ENCODE measurements around the gene CAGE1. TPM values are rescaled to one million over a fixed set of nuclear protein-coding genes. Genes with fewer than 3 reads are reported as not detected.

Gene CAGE1
- total and polyA plus RNA-seq, 8 donors = not detected

DNA sequence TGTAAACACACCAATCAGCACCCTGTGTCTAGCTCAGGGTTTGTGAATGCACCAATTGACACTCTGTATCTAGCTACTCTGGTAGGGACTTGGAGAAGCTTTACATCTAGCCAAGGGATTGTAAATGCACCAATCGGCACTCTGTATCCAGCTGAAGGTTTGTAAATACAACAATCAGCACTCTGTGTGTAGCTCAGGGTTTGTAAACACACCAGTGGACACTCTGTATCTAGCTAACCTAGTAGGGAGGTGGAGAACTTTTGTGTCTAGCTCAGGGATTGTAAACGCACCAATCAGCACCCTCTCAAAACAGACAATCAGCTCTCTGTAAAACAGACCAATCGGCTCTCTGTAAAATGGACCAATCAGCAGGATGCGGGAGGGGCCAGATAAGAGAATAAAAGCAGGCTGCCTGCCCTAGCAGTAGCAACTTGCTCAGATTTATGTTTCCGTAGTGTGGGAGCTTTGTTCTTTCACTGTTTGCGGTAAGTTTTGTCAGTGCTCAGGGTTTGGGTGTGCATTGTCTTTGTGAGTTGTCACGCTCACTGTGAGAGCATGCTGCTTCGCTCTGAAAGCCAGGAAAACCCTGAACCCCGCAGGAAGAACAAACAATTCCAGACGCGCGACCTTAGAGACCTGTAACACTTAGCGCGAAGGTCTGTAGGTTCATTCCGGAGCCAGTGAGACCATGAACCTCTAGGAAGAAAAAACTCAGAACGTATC, 37.1 kb upstream of the CAGE1 start:
- 66 to 86% (median 72%) methylated on average over 16 of the region's 16 CpGs for WGBS, 5 donors
- intact Hi-C loops (cut with DNase I; ENCODE audit: low total_unique reads) = no loop called here
- Histone ChIP-seq H3K4me3 (peak overlapping the region in 1 of 4 donors; percentile 6), H3K27me3 (no peaks in the 10 kb centered on the region), H3K36me3 (no peaks in the 10 kb centered on the region), H3K4me1 (peaks cover 0 to 6% (median 2%) of the 10 kb centered on the region in 4 donors), H3K27ac (peak overlapping the region in 2 of 5 donors; percentile 38 to 39), H3K9me3 (no peaks in the 10 kb centered on the region)
- no peak for TF ChIP-seq POLR2AphosphoS5 (IDR thresholded peaks at IDR 0.05)
- no peak for TF ChIP-seq EP300 (IDR thresholded peaks at IDR 0.05)
- DNase-seq = peak in 1 of 2 donors; percentile 46

DNA sequence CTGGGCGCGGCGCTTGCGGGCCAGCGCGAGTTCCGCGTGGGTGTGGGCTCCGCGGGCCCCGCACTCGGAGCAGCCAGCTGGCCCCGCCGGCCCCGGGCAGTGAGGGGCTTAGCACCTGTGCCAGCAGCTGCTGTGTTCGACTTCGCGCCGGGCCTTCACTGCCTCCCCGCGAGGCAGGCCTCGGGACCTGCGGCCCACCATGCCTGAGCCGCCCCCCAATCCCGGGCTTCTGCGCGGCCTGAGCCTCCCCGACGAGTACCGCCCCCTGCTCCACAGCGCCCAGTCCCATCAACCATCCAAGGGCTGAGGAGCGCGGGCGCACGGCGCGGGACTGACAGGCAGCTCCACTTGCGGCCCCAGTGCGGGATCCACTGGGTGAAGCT, 36.3 kb upstream of the CAGE1 start:
- WGBS, 5 donors = 97 to 98% (median 98%) methylated on average over 32 to 39 of the region's 39 CpGs

DNA sequence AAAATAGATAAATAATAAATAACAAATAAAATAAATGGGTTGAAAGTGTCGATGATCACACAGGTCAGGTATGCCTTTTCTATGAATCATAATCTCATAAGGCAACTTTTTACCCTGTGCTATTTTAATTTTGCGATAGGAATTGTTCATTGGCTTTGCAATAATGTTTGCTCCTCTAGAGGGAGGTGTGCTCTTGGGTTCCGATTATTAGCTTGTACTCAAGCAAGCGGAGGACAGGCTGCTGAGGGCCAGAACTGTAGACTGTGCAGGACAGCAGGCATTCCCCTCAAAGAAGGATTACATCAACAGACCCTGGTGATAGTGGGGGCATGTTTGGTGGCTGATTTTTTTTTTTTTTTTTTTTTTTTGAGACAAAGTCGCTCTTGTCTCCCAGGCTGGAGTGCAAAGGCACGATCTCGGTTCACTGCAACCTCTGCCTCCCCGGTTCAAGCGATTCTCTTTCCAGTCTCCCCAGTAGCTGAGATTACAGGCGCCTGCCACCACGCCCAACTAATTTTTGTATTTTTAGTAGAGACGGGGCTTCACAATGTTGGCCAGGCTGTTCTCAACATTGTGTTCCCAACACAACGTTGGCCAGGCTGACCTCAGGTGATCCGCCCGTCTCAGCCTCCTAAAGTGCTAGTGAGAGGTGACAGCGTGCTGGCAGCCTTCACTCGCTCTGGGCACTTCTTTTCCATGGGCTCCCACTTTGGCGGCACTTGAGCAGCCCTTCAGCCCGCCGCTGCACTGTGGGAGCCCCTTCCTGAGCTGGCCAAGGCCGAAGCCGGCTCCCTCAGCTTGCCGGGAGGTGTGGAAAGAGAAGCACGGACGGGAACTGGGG, 35.6 kb upstream of the CAGE1 start:
- H3K27me3 ChIP-seq = no peaks in the 10 kb centered on the region
- no peaks in the 10 kb centered on the region for H3K9me3 ChIP-seq
- peak in 1 of 2 donors; percentile 75 for DNase-seq
- 77 to 85% (median 81%) methylated on average over 21 to 25 of the region's 25 CpGs for WGBS, 5 donors
- no peak overlapping the region for H3K27ac ChIP-seq
- H3K4me1 ChIP-seq = peaks cover 0 to 3% (median under 1%) of the 10 kb centered on the region in 4 donors
- intact Hi-C loops (cut with DNase I; ENCODE audit: low total_unique reads) = no loop called here
- no peak overlapping the region for H3K4me3 ChIP-seq
- no peak for TF ChIP-seq POLR2A (IDR thresholded peaks at IDR 0.05)
- TF ChIP-seq, protein P1, sequence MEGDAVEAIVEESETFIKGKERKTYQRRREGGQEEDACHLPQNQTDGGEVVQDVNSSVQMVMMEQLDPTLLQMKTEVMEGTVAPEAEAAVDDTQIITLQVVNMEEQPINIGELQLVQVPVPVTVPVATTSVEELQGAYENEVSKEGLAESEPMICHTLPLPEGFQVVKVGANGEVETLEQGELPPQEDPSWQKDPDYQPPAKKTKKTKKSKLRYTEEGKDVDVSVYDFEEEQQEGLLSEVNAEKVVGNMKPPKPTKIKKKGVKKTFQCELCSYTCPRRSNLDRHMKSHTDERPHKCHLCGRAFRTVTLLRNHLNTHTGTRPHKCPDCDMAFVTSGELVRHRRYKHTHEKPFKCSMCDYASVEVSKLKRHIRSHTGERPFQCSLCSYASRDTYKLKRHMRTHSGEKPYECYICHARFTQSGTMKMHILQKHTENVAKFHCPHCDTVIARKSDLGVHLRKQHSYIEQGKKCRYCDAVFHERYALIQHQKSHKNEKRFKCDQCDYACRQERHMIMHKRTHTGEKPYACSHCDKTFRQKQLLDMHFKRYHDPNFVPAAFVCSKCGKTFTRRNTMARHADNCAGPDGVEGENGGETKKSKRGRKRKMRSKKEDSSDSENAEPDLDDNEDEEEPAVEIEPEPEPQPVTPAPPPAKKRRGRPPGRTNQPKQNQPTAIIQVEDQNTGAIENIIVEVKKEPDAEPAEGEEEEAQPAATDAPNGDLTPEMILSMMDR (IDR thresholded peaks at IDR 0.05) = peak in 4 of 7 experiments; percentile 17 to 44 (median 38)
- TF ChIP-seq EP300 (IDR thresholded peaks at IDR 0.05) = no peak
- TF ChIP-seq POLR2AphosphoS5 (IDR thresholded peaks at IDR 0.05) = no peak
- H3K36me3 ChIP-seq = peaks cover 0 to 2% (median 0%) of the 10 kb centered on the region in 4 donors

More for the DNA sequence above, 36.3 kb upstream of the CAGE1 start:
- Histone ChIP-seq H3K27ac (no peak overlapping the region), H3K4me1 (no peaks in the 10 kb centered on the region), H3K9me3 (no peaks in the 10 kb centered on the region), H3K4me3 (no peak overlapping the region), H3K36me3 (no peaks in the 10 kb centered on the region), H3K27me3 (no peaks in the 10 kb centered on the region)
- TF ChIP-seq POLR2AphosphoS5 (IDR thresholded peaks at IDR 0.05) (no peak), POLR2A (IDR thresholded peaks at IDR 0.05) (no peak), EP300 (IDR thresholded peaks at IDR 0.05) (no peak)
- TF ChIP-seq, protein P1 (IDR thresholded peaks at IDR 0.05) = no peak
- intact Hi-C loops (cut with DNase I; ENCODE audit: low total_unique reads) = no loop called here
- no peak for DNase-seq

DNA sequence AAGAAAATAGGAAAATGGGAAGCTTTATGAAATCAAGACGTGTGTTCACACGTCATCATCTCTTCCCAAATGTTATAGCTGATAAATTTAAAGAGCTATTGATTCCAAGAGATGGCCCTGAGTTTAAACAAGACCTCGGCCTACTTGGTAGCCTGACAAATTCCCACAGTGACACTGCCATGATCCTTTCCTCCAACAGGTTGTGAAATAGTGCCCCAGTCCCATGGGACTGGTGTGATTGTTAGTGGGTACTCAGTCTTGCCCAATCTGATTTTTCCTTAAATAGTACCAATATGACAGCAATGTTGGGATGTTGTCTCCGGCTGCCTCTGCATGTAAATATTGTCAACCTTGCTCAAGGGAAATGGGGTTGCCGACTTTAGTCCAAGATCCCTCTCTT, 34.5 kb upstream of the CAGE1 start:
- Histone ChIP-seq H3K4me3 (no peak overlapping the region), H3K27ac (no peak overlapping the region), H3K27me3 (no peaks in the 10 kb centered on the region), H3K4me1 (peaks cover 3 to 14% (median 10%) of the 10 kb centered on the region in 4 donors), H3K9me3 (no peaks in the 10 kb centered on the region), H3K36me3 (peaks cover 0 to 9% (median 0%) of the 10 kb centered on the region in 4 donors)
- intact Hi-C loops (cut with DNase I; ENCODE audit: low total_unique reads) = no loop called here
- no peak for TF ChIP-seq POLR2A (IDR thresholded peaks at IDR 0.05)
- no peak for TF ChIP-seq POLR2AphosphoS5 (IDR thresholded peaks at IDR 0.05)
- TF ChIP-seq, protein P1 (IDR thresholded peaks at IDR 0.05) = no peak
- TF ChIP-seq EP300 (IDR thresholded peaks at IDR 0.05) = no peak
- WGBS, 5 donors = 88 to 94% (median 92%) methylated on average over 5 of the region's 5 CpGs
- no peak for DNase-seq

Data from stomach (tissue), 9 donors.